ENCODE measurements around the gene HOXC9. TPM values are rescaled to one million over a fixed set of nuclear protein-coding genes. Genes with fewer than 3 reads are reported as not detected.
A peak's percentile ranks its signal among the peaks of the same experiment; 100 is the strongest.

Gene HOXC9
- total and polyA plus RNA-seq, 8 donors = 0.08 TPM; not detected in 7

- peaks cover 10 to 45% (median 23%) of the 10 kb centered on the region in 4 donors for H3K4me1 ChIP-seq
Measured at GRCh38 chr12:54049108-54049507, 49.1 kb downstream of the HOXC9 start.

GRCh38 chr12:54050482-54050810, 50.5 kb downstream of the HOXC9 start:
- H3K27me3 ChIP-seq = peaks cover 0 to 96% (median 29%) of the 10 kb centered on the region in 3 donors
- no peak for DNase-seq
- intact Hi-C loops (cut with DNase I; ENCODE audit: low total_unique reads) = no loop called here
- WGBS, 5 donors = 53 to 82% (median 67%) methylated on average over 2 of the region's 2 CpGs
- H3K27ac ChIP-seq = peak overlapping the region in 1 of 5 donors; percentile 11
- H3K9me3 ChIP-seq = no peaks in the 10 kb centered on the region
- no peak for TF ChIP-seq EP300 (IDR thresholded peaks at IDR 0.05)
- no peak for TF ChIP-seq POLR2AphosphoS5 (IDR thresholded peaks at IDR 0.05)
- no peak for TF ChIP-seq POLR2A (IDR thresholded peaks at IDR 0.05)
- no peak overlapping the region for H3K4me3 ChIP-seq
- peaks cover 13 to 58% (median 35%) of the 10 kb centered on the region in 4 donors for H3K4me1 ChIP-seq
- H3K36me3 ChIP-seq = no peaks in the 10 kb centered on the region

More at GRCh38 chr12:54049108-54049507, 49.1 kb downstream of the HOXC9 start:
- DNase-seq = no peak
- H3K27ac ChIP-seq = no peak overlapping the region
- H3K27me3 ChIP-seq = peaks cover 0 to 99% (median 29%) of the 10 kb centered on the region in 3 donors
- no peak for TF ChIP-seq POLR2A (IDR thresholded peaks at IDR 0.05)
- TF ChIP-seq POLR2AphosphoS5 (IDR thresholded peaks at IDR 0.05) = no peak
- TF ChIP-seq CTCF (IDR thresholded peaks at IDR 0.05) = no peak
- no peak for TF ChIP-seq EP300 (IDR thresholded peaks at IDR 0.05)
- no peaks in the 10 kb centered on the region for H3K36me3 ChIP-seq
- WGBS, 5 donors = 72 to 88% (median 86%) methylated on average over 6 of the region's 6 CpGs
- intact Hi-C loops (cut with DNase I; ENCODE audit: low total_unique reads) = no loop called here
- H3K9me3 ChIP-seq = no peaks in the 10 kb centered on the region
- no peak overlapping the region for H3K4me3 ChIP-seq

GRCh38 chr12:54051026-54051842, 51.3 kb downstream of the HOXC9 start:
- DNase-seq = peak in 1 of 2 donors; percentile 25
- intact Hi-C loops (cut with DNase I; ENCODE audit: low total_unique reads) = no loop called here
- H3K27me3 ChIP-seq = peaks cover 0 to 89% (median 23%) of the 10 kb centered on the region in 3 donors
- H3K27ac ChIP-seq = peak overlapping the region in 2 of 5 donors; percentile 89 to 91
- no peaks in the 10 kb centered on the region for H3K9me3 ChIP-seq
- H3K4me1 ChIP-seq = peaks cover 18 to 66% (median 40%) of the 10 kb centered on the region in 4 donors
- 54 to 84% (median 77%) methylated on average over 12 of the region's 12 CpGs for WGBS, 5 donors
- no peak for TF ChIP-seq CTCF (IDR thresholded peaks at IDR 0.05)
- TF ChIP-seq POLR2A (IDR thresholded peaks at IDR 0.05) = no peak
- no peak for TF ChIP-seq POLR2AphosphoS5 (IDR thresholded peaks at IDR 0.05)
- TF ChIP-seq EP300 (IDR thresholded peaks at IDR 0.05) = no peak
- no peaks in the 10 kb centered on the region for H3K36me3 ChIP-seq
- H3K4me3 ChIP-seq = no peak overlapping the region

GRCh38 chr12:54051874-54052437, 52.0 kb downstream of the HOXC9 start:
- Histone ChIP-seq H3K4me1 (peaks cover 18 to 68% (median 39%) of the 10 kb centered on the region in 4 donors), H3K4me3 (peak overlapping the region in 2 of 4 donors; percentile 5 to 71), H3K9me3 (no peaks in the 10 kb centered on the region), H3K27me3 (peaks cover 0 to 81% (median 16%) of the 10 kb centered on the region in 3 donors), H3K27ac (peak overlapping the region in 4 of 5 donors; percentile 78 to 91 (median 86)), H3K36me3 (no peaks in the 10 kb centered on the region)
- intact Hi-C loops (cut with DNase I; ENCODE audit: low total_unique reads) = no loop called here
- DNase-seq = peak in 1 of 2 donors; percentile 70
- 42 to 79% (median 70%) methylated on average over 24 of the region's 24 CpGs for WGBS, 5 donors
- no peak for TF ChIP-seq CTCF (IDR thresholded peaks at IDR 0.05)
- TF ChIP-seq POLR2A (IDR thresholded peaks at IDR 0.05) = no peak
- no peak for TF ChIP-seq EP300 (IDR thresholded peaks at IDR 0.05)
- no peak for TF ChIP-seq POLR2AphosphoS5 (IDR thresholded peaks at IDR 0.05)

Measured in stomach (tissue), 9 donors.